Heart left ventricle (tissue), 16 donors: ENCODE results near the gene WNT11. TPM values are rescaled to one million over a fixed set of nuclear protein-coding genes. Genes with fewer than 3 reads are reported as not detected.

Experiments used
- ATAC-seq, 4 donors: fragments of 200-7000 bp; cut with Tn5 transposase; one replicate each; pipeline ENCODE4 v1.9.1; 2020 to 2022; ENCODE audit warnings: moderate library complexity in 4 of 4, mild to moderate bottlenecking in 3 of 4, moderate number of reproducible peaks in 1 of 4
- DNase-seq, 5 donors: peaks; one replicate each; pipeline ENCODE4 v3.0.0-alpha.2; 2020
- H3K27ac ChIP-seq, 12 donors: fragments of 200-600 bp; sonication (generic) in 4 of 12; one replicate each; pipeline versions ENCODE4 v1.5.0 to v1.8.0; 2016 to 2022; ENCODE audit warnings: mild to moderate bottlenecking in 2 of 12
- H3K27me3 ChIP-seq, 9 donors: fragments of 200-600 bp; sonication (generic) in 2 of 9; one replicate each; pipeline versions ENCODE4 v1.5.1 to v1.8.0; 2016 to 2022; ENCODE audit warnings: mild to moderate bottlenecking in 3 of 9
- H3K36me3 ChIP-seq, 9 donors: fragments of 200-600 bp; sonication (generic) in 2 of 9; one replicate each; pipeline versions ENCODE4 v1.5.0 to v1.8.0; 2018 to 2022; ENCODE audit warnings: mild to moderate bottlenecking in 2 of 9
- H3K4me1 ChIP-seq, 12 donors: fragments of 200-600 bp; sonication (generic) in 4 of 12; one replicate each; pipeline versions ENCODE4 v1.5.0 to v1.8.0; 2016 to 2022; ENCODE audit warnings: mild to moderate bottlenecking in 3 of 12
- H3K4me3 ChIP-seq, 12 donors: fragments of 200-600 bp; sonication (generic) in 4 of 12; one replicate each; pipeline versions ENCODE4 v1.5.0 to v1.8.0; 2017 to 2022; ENCODE audit warnings: mild to moderate bottlenecking in 9 of 12, moderate library complexity in 4 of 12
- H3K9me3 ChIP-seq, 12 donors: fragments of 200-600 bp; sonication (generic) in 4 of 12; one replicate each; pipeline versions ENCODE4 v1.5.0 to v1.8.0; 2016 to 2022; ENCODE audit warnings: mild to moderate bottlenecking in 1 of 12
- POLR2A ChIP-seq, 2 donors: fragments of 450-650 bp; IDR thresholded peaks; one replicate each; pipeline ENCODE4 v1.6.1; 2017; ENCODE audit warnings: antibody characterized with exemption in 2 of 2, mild to moderate bottlenecking in 2 of 2, moderate library complexity in 2 of 2
- WGBS, 4 donors: extraction: QIAGEN DNeasy Blood & Tissue Kit in 2 of 4; methylation state at CpG; one replicate each; pipeline versions ENCODE4 v1.1.5 to v1.1.7; 2013 to 2018; 5-methylcytosine and 5-hydroxymethylcytosine counted together
- intact Hi-C, 10 donors: fragments of 100-400 bp; cut with DNase I; formaldehyde crosslinking; loops; one replicate each; pipeline versions ENCODE4 v1.11.1 to v1.14.2; 2022
- polyA plus RNA-seq, 2 donors: library from polyadenylated mRNA; stranded (reverse); fragments of 200-250 nt; gene quantifications; one replicate each; pipeline ENCODE4 v1.2.3, GENCODE V29; 2013
- total RNA-seq, 9 donors: library from RNA; depleted of rRNA in 2 of 9; stranded (reverse); fragments of >200 nt in 2 of 9; fragmentation: NEBNext Ultra II Directional in 3 of 9; extraction: Animal tissue kit (Norgen Biotek cat#: 25700) in 3 of 9; gene quantifications; one replicate each; pipeline versions ENCODE4 v1.1.0 to v1.2.4, GENCODE V29; 2016 to 2023
- TF ChIP-seq, protein P1 (sequence below), 12 donors: fragments of 200-600 bp; sonication (generic) in 4 of 12; IDR thresholded peaks; one replicate each; pipeline versions ENCODE4 v1.5.0 to v1.8.0; 2018 to 2022; ENCODE audit warnings: antibody characterized with exemption in 12 of 12, mild to moderate bottlenecking in 5 of 12
- donor health status: ischemic (EF 13 %, LVEDD 7.1; RV severe dilation, severe dysfunction).
- donor health status: healthy with polysubstance abuse.
- donor health status: DM: no; HTN: yes; CAD: no.
- donor health status: DM: no; HTN: no; CAD: no.
- donor health status: ischemic (EF 25% LVEDD 6.9; RV normal size, moderate dysfunction).
- donor health status: ischemic (EF 25% LVEDD 5.7; RV mildly dilated, moderate dysfunction).
- donor health status: healthy.
- donor health status: DM: yes; HTN: yes; CAD: no.
- donor health status: ischemic (EF 35%, LVEDD 5.7; RV mildly dilated, moderate dysfunction).
- donor health status: nonischemic (EF 11% LVEDD 7.7; RV severe dilation, severe dysfunction).
- donor health status: DM: yes; HTN: yes; CAD: no.
- donor health status: PGD.
- donor health status: ischemic (EF 29% LVEDD 5.4; RV normal size, mild dysfunction).
- donor health status: nonischemic (EF 23%, LVEDD 6.1; RV moderate dilation, normal function).

Gene WNT11
- total and polyA plus RNA-seq, 11 donors = 3.8 to 20.9 (median 8.1) TPM

GRCh38 chr11:76176463-76176862 is 29.8 kb downstream of the WNT11 start:
- H3K9me3 ChIP-seq = no peaks in the 10 kb centered on the region
- TF ChIP-seq, protein P1, sequence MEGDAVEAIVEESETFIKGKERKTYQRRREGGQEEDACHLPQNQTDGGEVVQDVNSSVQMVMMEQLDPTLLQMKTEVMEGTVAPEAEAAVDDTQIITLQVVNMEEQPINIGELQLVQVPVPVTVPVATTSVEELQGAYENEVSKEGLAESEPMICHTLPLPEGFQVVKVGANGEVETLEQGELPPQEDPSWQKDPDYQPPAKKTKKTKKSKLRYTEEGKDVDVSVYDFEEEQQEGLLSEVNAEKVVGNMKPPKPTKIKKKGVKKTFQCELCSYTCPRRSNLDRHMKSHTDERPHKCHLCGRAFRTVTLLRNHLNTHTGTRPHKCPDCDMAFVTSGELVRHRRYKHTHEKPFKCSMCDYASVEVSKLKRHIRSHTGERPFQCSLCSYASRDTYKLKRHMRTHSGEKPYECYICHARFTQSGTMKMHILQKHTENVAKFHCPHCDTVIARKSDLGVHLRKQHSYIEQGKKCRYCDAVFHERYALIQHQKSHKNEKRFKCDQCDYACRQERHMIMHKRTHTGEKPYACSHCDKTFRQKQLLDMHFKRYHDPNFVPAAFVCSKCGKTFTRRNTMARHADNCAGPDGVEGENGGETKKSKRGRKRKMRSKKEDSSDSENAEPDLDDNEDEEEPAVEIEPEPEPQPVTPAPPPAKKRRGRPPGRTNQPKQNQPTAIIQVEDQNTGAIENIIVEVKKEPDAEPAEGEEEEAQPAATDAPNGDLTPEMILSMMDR (IDR thresholded peaks at IDR 0.05) = no peak
- TF ChIP-seq POLR2A (IDR thresholded peaks at IDR 0.05) = no peak
- H3K36me3 ChIP-seq = no peaks in the 10 kb centered on the region
- no peak overlapping the region for H3K4me3 ChIP-seq
- H3K4me1 ChIP-seq = no peaks in the 10 kb centered on the region
- intact Hi-C loops = no loop called here
- ATAC-seq (no peak), DNase-seq (no peak)
- 80 to 94% (median 90%) methylated on average over 9 of the region's 9 CpGs for WGBS, 4 donors
- H3K27me3 ChIP-seq = no peaks in the 10 kb centered on the region
- no peak overlapping the region for H3K27ac ChIP-seq

DNA sequence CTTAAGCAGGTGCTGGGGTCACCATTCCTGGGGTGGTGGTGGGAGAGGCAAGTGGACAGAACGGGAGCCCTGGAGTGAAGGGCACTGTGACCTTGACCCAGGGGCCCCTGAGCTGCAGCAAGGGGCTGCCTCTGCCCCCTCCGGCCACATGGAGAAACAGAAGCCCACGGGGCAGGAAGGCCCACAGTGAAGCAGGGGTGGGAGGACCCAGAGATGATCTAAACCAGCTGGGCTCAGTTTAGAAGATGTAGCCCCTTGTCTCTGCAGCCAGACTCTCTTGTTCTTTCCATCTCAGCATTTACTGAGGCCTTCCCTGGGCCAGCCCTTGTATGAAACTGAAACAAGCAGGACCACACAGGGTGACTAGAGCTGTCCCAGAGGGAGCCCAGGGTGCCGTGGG is 30.5 kb downstream of the WNT11 start:
- Histone ChIP-seq H3K9me3 (no peaks in the 10 kb centered on the region), H3K36me3 (no peaks in the 10 kb centered on the region), H3K4me3 (no peak overlapping the region), H3K27ac (no peak overlapping the region), H3K4me1 (no peaks in the 10 kb centered on the region), H3K27me3 (no peaks in the 10 kb centered on the region)
- no peak for ATAC-seq
- no peak for TF ChIP-seq POLR2A (IDR thresholded peaks at IDR 0.05)
- TF ChIP-seq, protein P1 (IDR thresholded peaks at IDR 0.05) = no peak
- no peak for DNase-seq
- 83 to 90% (median 86%) methylated on average over 3 to 4 of the region's 4 CpGs for WGBS, 4 donors
- intact Hi-C loops = no loop called here

DNA sequence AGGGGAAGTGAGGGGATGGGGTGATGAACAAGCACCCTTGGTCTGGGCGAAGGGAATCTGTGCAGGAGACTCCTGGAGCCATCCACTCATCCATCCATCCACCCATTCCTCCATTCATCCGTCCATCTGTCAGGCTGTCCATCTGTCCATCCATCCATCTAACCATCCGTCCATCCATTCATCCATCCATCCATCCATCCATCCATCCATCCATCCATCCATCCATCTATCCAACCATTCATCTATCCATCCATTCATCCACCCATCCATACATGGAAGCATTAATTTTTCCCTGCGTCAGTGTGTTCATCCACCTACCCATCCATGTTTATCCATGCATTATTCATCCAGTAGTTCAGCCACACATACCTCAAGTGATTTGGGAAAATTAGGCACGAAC is 32.0 kb downstream of the WNT11 start:
- no peak for ATAC-seq
- no peak overlapping the region for H3K27ac ChIP-seq
- WGBS, 4 donors = 96 to 98% (median 98%) methylated on average over 5 of the region's 5 CpGs
- TF ChIP-seq, protein P1 (IDR thresholded peaks at IDR 0.05) = no peak
- TF ChIP-seq POLR2A (IDR thresholded peaks at IDR 0.05) = no peak
- H3K4me3 ChIP-seq = no peak overlapping the region
- no peaks in the 10 kb centered on the region for H3K9me3 ChIP-seq
- no peaks in the 10 kb centered on the region for H3K36me3 ChIP-seq
- no peak for DNase-seq
- intact Hi-C loops = no loop called here
- H3K27me3 ChIP-seq = no peaks in the 10 kb centered on the region
- H3K4me1 ChIP-seq = no peaks in the 10 kb centered on the region

DNA sequence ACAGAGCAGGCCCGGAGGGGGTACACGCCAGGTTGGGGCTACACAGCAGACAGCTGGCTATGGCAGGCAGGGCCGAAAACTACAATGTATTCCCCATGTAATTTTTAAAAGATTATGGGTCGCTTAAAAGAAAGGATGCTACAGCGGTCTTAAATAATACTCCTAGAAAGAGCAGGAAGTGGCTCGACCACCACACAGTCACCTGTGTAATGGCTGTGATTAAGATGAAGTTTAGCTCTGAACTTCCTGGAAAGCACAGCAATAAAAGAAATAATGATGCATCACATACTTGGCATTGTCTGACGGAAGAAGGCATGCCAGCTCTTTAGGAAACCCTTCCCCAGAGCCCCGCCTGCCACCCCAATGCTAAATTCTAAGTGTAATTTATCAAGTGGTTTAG is 32.6 kb downstream of the WNT11 start:
- H3K36me3 ChIP-seq = no peaks in the 10 kb centered on the region
- no peak overlapping the region for H3K4me3 ChIP-seq
- WGBS, 4 donors = 88 to 91% (median 90%) methylated on average over 8 of the region's 8 CpGs
- TF ChIP-seq POLR2A (IDR thresholded peaks at IDR 0.05) = no peak
- no peak for ATAC-seq
- H3K27ac ChIP-seq = no peak overlapping the region
- no peaks in the 10 kb centered on the region for H3K27me3 ChIP-seq
- no peaks in the 10 kb centered on the region for H3K9me3 ChIP-seq
- no peak for DNase-seq
- intact Hi-C loops = no loop called here
- no peaks in the 10 kb centered on the region for H3K4me1 ChIP-seq

DNA sequence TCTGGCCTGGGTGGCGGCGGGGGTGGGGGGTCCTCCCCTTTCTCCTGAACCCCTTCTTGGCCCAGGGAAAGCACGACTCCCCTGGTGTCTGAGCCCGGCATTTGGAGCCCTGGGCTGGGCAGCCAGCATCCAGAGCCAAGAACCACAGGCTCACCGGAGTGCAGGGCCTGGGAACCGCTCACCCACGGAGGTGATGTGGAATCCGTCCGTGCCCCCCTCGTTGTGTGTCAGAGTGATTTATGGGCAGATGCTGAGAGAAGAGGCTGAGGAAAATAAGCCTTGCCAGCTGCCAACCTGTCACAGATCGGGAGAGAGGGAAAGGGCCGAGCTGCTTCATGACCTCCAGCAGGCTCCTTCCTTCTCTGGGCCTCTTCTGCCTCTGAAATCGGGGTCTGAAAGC is 33.7 kb downstream of the WNT11 start:
- no peaks in the 10 kb centered on the region for H3K36me3 ChIP-seq
- ATAC-seq = no peak
- no peaks in the 10 kb centered on the region for H3K9me3 ChIP-seq
- DNase-seq = no peak
- H3K4me3 ChIP-seq = no peak overlapping the region
- intact Hi-C loops = no loop called here
- no peaks in the 10 kb centered on the region for H3K27me3 ChIP-seq
- TF ChIP-seq, protein P1 (IDR thresholded peaks at IDR 0.05) = no peak
- TF ChIP-seq POLR2A (IDR thresholded peaks at IDR 0.05) = no peak
- WGBS, 4 donors = 77 to 90% (median 85%) methylated on average over 13 of the region's 13 CpGs
- peaks cover 0 to 2% (median 0%) of the 10 kb centered on the region in 12 donors for H3K4me1 ChIP-seq
- H3K27ac ChIP-seq = no peak overlapping the region
